SK-N-SH treated with all-trans-retinoic acid at 6 μM for 48 hours (cell line): ENCODE data around the gene CAD.

ENCODE experiments used
- CSRNP3 ChIP-seq: fragments of 250-450 bp; sonication (Bioruptor Pico); IDR thresholded peaks from 2 replicates; pipeline ENCODE4 v1.5.1; 2021; ENCODE audit warnings: mild to moderate bottlenecking, moderate library complexity
- RARB ChIP-seq: fragments of 250-450 bp; sonication (Bioruptor Pico); IDR thresholded peaks from 2 replicates; pipeline ENCODE4 v1.8.0; 2021; ENCODE audit warnings: mild to moderate bottlenecking, moderate library complexity
- TSHZ2 ChIP-seq: fragments of 250-450 bp; sonication (Bioruptor Pico); IDR thresholded peaks from 2 replicates; pipeline ENCODE4 v1.5.0; 2020; ENCODE audit warnings: mild to moderate bottlenecking, moderate library complexity
- ZNF565 ChIP-seq: fragments of 450-650 bp; formaldehyde crosslinking; conservative IDR thresholded peaks from 2 replicates; pipeline ENCODE4 v1.5.0; 2020; ENCODE audit warnings: low read depth, mild to moderate bottlenecking, moderate library complexity

DNA sequence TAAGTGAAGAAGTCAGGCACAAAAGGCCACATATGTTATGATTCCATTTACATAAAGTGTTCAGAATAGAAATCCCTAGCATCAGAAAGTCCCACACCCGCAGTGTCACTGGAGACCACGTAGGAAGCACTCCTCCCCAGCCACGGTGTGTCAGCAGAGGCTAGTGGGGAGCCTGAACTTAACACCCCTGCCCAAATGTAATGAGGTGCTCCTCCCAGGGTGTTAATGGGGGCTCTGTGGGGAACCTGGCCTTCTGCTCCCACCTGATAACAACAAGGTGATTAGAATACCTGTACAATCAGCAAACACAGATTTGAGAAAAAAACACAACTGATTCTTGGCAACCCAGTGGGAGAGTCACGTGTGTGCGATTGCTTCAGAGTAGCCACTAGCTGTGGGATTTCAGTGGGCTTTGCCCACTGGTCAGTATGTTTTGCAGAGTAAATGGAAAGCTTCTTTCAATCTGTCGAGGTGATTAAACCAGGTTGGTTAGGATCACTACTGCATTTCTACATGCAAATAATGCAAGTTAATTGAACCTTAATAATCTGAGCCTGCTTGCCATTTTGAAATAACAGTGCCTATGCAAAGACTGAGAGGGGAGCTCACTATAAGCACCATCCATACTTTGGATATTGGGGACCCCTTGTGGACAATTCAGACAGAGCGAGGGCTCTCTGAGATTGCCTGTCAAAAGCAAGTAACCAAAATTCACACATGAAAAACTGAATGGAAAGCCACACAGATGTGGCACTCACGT, 25.9 kb upstream of the CAD start:
- TF ChIP-seq ZNF565 (CRISPR knock-in tag) (no peak), RARB (CRISPR knock-in tag) (no peak), TSHZ2 (CRISPR knock-in tag) (no peak), CSRNP3 (no peak)
